Measurements from ENCODE around the gene OSBP2.

OSBP2 gene

DNA sequence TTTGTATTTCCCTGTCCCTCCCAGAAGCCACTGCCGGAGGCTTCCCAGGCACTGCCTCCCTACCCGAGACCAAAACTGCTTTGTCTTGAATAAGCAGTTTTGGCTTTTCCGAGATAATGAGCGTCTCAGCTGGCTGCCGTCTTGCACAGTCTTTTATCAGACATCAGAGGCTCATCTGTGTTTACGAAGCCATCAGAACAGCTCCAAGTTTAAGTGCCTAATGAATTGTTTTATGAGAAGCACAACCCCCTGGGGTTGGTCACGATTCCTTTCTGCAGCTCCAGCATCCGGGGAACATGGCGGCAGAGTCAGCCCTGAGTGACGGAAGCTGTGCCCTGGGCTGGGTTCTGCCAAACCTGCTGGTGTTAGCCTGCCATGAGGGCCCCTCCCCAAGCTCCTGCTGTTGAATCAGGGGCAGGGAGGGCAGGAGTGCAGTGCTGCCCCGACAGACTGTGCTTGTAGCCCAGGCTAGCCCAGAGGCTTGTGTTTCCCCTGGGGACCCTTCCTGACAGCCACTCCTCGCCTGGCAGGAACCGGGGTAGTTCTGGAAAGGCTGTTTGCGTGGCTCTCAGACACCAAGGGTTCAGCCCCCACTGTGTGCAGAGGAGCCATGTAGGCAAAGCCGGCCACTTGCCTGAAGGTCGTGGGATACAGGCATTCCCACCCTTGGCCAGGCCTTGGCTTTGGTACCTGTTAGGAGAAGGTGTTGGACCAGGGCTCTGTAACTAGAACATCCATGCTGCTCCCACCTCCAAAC, 177.8 kb downstream of the OSBP2 start:
- DNase-seq, result no peak

DNA sequence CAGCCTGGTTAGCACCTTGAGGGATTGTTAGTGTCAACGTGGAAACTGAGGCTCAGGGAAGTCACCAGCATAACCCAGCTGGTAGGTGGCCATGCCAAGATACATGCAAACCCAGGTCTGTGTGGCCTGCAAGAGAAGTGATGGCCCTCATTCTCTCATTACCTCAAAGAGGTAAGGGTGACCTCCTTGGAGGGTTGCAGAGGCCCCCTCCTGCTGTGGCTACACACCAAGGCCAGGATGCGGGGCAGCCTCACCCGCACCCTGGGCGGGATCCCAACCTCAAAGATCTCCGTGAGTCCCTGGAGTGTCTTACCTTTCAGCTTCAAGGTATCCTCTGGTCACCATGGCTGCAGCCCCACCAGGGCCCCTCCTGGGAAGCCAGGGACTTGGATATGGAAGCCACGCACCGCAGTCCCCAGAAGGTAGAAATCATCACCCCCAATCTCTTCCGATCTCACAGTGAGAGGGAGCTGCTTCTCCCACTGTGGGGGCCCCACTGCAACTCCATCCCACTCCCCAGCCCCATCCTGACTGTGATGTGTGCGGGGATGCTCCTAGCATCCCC, 178.5 kb downstream of the OSBP2 start:
- no peak for DNase-seq

DNA sequence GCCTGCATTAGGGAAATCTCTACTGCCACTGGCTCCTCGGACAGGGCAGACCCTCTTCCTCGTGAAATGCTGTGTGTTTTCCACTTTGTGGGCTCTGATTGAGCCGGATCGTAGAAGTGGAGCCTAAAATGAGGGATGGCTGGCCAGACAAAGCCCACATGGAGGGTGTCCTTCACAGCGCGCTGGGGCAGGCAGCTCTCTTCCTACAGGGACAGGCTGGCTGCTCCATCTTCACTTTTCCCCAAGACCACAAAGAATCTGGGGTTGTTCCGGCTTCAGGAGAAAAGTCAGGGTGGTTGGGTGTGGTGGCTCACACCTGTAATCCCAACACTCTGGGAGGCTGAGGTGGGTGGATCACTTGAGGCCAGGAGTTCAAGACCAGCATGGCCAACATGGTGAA, 179.0 kb downstream of the OSBP2 start:
- no peak for DNase-seq

DNA sequence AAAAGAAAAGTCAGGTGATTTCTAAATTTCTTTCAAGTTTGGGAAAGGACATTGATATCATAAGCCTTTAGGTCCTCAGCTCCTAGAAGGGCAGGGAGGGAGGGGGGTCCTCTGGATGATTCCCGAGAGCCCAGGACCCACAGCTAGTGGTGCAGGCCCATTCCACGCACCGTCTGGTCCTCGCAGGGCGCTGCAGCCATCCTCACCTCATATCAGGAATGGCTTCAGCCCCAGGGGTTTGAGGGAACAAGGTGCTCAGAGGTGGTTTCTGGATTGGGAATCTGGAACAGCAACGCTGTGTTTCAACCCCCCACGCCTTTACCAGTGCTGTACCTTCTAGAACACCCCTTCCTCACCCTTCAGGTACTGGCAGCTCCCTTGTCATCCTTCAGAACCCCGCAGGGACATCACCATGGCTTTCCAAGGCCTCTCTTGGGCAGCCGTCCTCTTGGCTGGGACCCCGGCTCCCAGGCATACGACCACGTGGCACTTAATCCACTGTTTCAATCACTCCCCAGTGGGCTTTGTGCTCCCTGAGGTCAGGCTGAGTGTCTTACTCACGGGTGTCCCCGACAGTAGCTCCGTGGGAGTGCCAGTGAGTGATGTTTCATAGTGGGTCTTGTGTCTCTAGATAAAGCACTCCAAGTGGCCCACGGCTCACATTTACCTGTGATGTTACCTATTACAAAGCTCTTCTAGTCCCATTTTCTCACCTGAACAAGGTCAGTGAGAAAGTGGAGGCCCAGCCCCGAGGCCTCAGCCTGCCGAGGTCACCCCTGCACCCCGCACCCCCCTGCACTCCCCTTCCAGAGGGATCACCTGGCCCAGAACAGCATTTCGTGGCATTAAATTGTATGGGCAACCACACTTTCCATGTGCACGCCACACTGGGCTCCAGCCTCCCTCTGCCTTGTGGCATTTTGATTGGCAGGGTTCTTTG, 180.0 kb downstream of the OSBP2 start:
- no peak for DNase-seq

DNA sequence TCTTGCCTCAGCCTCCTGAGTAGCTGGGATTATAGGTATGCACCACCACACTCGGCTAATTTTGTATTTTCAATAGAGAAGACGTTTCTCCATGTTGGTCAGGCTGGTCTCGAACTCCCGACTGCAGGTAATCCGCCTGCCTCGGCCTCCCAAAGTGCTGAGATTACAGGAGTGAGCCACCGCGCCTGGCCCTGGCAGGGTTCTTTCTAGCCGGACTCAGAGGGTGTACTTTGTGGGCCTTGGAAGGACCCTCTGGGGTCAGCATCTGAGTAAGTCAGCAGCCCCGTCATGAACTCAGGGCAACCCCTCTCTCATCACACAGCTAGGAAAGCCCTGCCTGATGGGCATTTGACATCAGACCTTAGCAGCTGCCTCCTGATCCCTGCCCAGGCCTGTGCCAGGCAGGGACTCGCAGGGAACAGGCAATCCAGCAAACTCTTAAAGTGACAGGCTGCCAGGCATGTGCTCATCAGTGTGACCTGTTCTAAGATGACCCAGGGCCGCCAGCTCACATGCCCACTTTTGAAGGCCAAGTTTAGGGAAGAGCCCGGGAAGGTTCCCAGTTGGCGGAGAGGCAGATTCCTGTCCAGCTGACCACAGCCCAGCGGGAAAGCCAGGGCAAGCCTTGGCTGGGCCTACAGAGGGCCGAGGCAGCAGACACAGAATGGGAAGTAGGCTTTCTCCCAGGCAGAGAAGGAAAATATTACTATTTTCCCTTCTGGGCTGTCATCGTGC, 181.0 kb downstream of the OSBP2 start:
- DNase-seq, result no peak

DNA sequence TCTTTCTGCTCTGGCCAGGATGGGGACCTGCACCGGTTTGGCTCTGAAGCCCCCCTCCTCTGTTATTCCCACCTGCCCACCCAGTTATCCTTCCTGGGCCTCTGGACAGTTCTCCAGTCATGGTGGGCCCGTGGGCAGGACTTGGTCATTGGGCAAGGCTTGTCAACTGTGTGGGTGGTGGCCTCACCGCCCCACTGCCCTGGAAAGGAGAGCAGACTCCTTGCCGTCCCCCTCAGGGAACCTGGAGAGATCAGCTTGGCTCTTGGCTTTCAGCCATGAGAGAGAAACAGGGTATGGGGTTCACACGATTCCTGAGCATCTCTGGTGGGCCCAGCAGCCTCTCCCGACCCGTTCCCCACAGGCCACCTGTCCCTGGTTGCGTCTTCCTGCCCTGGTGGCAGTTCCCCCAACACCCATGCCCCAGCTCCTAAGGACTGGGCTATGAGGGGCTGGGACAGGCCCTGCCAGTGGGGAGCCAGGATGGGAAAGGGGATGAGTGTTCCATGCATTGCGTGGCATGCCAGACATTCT, 181.6 kb downstream of the OSBP2 start:
- DNase-seq, result no peak

DNA sequence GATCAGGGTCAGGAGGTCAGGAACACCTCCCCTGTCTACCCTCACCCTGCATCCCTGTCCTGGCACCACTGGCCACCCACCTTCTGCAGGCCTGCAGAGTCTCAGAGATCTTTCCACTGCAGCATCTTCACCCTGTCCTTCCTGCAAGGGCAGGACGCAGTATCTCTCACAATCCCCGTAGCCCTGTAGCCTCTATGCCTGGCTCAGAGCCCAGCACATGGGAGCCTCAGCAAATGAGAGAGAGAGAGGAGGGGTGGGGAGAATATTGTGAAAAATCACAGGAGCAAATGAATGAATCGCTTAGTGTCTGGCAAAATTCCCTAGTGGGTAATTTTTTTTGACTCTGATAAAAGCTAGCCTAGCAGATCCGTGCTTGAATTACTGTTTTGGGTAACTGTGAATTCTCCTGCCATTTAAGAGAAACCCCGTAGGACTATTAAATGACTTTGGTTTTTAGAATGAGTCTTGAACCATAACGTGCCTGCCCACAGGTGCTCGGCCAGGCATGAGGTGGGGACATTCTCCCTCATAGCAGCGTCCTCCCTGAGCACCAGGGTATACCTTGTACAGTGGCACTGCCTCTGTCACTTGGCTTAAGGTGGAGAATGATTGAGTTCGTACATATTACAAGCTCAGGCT, 182.4 kb downstream of the OSBP2 start:
- DNase-seq, result no peak

DNA sequence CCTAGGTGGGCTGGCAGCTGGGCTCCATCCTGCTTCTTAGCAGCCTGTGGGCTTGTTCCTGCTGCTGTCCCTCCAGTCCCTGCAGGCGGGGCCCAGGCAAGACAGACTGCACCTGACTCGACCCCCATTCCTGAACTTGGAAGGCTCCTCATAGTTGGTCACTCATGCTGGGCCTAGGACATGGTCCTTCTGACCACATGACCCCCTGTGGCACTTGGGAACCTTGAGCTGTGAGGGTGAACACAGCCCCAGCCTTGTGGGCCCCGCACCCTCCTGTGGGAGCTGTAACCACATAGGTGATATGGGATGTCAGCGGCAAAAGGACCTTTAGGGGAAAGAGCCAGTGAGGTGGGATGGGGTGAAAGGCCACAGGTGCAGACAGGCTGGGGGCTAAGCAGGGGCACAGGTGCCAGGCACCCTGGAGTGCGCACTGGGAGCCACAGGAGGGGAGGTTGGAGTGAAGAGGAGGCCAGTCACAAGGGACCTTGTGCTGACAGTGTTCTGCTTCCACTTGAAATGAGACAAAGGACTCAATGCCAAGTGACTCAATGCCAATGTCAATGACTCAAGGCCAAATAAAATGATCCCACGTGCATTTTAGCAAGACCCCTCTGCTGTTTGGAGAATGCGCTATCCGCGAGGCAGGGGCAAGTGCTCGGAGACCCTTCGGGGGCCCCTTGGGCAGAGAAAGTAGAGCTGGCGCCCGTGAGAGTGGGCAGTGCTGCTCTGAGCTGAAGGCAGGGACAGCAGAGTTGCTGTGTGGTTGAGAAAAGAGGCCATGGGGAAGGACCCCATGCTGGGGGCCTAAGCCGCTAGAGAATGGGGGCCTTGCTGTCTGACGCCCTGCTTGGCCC, 183.2 kb downstream of the OSBP2 start:
- DNase-seq, result no peak

DNA sequence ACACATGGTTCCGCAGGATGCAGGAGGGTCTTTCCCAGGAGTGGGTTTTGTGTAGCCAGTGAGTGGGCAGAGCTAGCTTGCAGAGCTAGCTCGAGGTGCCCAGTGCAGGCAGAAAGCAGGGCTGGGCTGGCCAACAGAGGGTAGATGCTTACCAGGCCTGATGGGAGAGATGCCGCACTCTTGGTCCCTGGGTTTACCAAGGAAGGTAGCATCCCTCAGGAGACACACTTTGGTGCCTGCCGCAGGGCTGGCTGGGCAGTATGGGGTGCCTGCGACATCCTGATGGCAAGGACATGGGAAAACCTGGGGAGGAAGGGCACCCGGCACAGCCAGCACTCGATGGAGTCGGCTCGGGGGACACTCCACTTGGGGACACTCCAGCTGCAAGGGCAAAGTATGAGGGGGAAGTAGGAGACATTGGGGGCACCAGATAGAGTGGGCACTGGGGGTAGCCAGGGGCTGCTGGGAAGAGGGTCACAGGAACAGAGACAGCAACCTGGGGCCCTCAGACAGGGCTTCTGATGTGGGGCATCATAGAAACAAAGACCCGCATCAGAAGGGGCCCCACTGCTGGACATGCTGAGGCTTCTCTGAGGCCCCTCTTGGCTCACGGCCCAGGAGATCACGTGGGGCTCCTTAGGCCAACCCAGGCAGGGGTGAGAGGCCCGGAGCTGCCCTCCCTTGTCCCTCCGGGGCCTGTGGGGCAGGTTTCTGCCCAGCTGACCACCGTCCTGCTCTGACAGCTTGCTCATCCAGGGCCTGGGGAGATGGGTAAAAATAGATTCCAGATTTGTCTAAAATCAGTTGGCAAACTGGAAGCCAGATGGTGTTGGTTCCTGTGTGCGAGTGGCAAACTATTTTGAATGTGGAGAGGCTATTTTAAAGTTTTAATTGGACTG, 184.1 kb downstream of the OSBP2 start:
- DNase-seq, result no peak

DNA sequence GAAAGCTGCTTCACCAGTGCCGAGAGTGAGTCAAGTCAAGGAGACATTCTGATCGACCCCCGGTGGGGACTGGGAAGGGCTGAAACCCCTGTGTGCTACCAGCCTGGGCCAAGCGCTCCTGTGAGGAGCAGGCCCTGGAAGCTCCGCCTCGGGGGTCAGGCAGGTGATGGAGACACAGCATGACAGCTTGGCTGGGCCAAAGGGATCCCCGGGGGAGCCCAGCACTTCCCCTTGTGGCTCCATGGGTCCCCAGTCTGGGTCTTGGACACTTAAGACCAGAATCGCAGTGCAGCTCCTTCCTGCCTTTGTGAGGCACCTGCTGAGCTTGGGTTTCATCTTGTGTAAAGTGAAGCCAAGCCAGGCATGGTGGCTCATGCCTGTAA, 184.7 kb downstream of the OSBP2 start:
- DNase-seq, result no peak

DNA sequence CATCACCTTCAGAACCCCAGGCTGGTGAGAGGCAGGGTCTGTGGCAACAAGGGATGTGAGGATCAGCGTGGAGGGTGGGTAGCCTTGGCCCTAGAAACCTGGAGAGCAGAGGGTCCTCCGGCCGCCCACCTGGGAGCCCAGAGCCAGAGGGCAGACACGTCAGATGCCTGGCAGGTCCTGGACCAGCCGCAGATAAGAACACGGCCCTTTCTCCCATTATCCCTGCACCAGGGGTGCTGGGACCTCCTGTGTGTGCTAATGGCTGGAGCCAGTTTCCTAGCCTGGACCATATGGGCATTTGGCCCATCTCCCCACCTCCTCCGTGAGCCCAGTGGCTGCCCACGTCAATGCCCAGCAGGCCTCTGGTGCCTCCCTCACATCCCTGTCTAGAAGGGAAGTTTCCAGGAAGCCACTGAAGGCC, 185.5 kb downstream of the OSBP2 start:
- DNase-seq, result no peak

DNA sequence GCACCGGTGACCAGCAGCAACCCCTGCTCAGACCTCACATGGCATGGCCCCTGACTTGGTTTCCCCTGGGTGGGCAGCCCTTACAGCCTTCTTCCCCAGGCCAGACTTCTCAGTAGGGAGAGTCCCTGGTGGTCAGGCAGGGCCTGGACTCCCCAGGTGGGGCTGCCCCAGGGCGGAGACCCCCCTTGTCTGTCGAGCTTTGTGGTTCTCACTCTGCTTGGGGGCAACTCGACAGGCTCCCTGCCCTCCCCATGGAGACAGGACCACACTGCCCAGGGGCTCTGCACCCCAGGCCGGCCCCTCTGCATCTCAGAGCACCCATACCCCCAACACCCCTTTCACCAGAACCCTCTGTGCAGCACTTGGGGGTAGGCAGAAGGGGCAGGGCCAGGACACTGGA, 186.2 kb downstream of the OSBP2 start:
- no peak for DNase-seq

DNA sequence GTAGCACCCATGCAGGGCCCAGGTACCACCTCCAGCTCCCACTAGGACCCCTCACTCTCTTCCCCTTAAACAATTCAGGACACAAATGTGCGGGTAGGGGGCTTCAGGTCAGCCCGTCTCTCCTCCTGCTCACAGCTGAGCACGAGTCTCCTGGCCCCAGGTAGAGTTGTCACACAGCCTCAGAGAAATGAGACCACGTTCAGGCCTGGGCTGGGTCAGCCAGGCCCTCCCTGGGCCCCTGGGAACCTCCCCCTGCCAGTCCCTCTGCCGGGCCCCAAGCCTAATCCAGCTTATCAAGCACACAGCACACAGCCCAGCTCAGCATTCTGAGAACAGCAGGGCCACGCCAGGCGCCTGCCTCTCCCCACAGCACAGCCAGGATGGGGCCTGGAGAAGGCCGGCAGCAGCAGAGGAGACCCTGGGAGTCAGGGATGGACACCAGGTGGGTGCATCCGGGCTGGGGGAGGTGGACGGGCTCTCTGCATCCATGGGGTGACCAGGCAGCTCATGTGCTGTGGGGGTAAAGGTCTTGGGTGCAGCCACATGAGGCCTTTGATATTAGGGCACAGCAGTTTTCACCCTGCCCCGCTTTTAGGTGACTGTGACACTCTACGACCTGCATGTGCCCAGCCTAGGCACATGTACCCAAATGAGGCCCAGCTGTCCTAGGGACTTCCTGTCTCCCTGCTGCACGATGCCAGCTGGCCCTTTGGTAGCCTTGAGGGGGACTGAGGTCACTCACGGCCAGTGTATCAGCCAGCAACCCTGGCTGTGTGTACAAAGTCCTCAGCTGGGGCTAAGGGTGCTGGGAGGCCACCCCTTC, 186.9 kb downstream of the OSBP2 start:
- DNase-seq, result no peak

DNA sequence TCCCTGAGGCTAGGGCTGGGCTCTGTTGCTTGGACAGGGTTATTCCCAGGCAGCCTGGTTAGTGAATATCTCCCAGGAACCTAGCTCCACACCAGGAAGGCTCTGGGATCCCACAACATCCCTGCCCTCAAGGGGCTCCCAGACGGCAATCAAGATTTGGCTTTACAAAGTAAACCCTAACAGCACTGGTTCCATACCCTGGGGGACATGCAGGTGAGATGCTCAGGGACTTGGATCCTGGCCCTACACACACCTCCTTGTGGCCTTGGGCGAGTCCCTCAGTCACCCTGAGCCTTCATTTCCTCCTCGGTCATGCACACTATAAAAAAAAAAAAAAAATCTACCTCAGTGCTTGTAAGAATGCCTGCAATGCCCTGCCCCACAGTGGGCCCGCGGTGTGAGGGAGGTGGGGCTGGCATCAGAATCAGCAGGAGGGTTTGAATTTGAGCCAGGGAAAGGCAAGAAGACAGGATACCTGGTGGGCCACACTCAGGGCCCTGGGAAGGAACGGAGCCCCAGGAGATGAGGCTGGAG, 187.6 kb downstream of the OSBP2 start:
- DNase-seq, result no peak

DNA sequence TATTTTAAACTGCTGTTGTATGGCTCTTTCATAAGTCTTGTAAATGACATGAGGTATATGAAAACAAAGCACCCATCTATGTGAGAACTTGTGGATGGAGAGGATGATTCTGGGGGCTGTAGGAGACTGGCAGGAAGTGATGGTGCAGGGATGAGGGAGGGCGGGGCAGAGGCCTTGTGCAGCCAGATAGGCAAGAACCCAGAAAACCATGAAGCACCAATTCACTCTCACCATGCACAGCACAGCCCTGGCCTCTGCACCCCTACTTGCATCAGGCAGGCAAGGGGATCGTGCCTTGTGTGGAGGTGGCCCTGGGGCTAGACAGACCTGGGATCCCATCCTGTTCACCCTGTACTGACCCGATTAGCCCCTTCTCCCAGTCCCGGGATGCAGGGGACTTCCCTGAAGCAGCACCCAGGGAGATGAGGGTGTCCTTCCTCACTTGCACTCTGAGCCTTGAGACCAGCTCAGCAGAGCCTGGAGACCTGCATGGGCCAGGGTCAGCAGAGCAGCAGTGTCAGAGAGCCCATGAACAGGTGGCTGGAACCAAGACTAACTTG, 188.4 kb downstream of the OSBP2 start:
- no peak for DNase-seq

DNA sequence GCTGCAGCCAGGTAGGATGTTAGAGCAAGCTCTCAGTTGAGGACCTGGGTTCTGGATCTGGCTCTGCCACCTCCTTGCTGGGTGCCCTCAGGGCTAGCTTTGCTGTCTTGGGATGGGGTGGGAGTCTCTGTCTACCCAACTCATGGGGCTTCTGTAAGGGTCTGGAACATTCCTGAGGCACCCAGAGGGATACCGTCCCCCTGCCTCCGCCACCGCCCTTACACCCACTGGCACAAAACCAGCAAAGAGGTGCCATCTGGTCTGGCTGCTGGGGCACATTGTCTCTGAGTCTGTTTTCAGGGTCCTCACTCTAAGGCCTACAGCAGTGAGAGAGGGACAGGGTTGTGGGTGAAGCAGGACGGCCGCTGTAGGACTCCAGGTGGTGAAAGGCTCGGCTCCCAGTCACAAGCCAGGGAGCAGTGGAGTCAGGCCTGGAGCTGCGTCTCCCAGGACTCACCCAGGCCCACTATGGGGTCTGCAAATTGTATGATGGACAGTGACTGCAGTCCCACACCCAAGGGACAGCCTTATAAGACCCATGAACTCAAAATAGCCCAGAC, 189.0 kb downstream of the OSBP2 start:
- DNase-seq, result no peak

DNA sequence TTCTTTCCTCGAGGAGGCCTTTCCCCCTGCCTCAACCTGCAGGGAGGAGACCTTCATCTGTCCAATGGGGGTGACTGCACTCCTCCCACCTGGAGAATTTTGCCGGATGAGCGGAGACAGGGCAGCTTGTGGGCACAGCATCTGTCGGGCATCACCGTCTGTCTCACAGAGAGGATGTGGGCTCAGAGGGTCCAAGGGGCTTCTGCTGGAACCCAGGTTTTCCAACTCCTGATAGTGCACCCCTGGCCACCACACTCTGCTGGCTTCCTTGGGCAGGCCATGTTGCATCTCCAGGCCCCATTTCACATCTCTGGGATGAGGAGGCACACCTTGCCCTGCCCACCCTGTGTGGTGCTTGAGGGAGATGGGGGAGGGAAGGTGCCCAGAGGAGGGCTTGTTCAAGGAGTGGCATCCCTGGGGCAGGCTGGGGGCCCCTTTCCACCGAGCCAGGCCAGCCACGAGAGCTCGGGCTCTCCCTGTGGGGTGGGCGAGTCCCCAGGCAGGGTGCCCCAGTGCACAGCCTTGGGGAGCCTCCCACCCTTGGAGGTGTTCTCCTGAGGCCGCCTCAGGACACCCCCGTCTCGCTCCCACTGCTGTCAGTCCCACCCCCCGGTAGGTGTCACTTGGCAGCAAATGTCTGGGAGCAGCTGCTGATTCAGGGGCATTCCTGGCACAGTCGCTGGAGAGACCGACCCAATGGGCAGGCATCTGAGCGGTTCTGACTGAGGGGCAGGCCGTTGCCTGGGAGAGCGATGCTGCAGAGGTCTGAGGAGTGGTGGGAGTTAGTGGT, 189.7 kb downstream of the OSBP2 start:
- no peak for DNase-seq

DNA sequence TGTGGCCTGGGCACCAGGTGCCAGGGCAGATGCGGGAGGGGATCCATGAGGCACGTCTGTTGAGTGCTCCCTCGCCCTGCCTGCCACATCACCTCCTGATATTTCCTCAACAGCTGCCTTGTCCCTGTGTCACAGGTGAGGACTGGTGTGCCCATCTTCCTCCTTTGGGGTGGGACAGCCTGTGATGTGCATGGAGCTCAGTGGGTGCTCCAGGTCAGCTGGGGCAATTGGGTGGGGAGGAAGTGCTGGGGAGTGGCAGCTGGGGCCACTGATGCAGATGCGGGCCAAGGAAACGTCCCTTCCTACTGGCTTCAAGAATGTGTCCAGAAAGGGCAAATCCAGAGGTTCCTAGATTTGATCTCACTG, 190.3 kb downstream of the OSBP2 start:
- DNase-seq, result no peak

Measured in HCEC 1CT (cell line).